Smooth muscle cell (in vitro differentiated cells): ENCODE results near the gene SMIM35. TPM values are rescaled to one million over a fixed set of nuclear protein-coding genes. Genes with fewer than 3 reads are reported as not detected.

Experiments used
- DNase-seq: peaks from one replicate; lab custom pipeline; 2025; ENCODE audit not compliant: unreplicated experiment; lab: John Stamatoyannopoulos, UW
- H2AFZ ChIP-seq: fragments of 200-600 bp; sonication (generic); 2 replicates; pipeline ENCODE4 v1.6.0; 2016; ENCODE audit warnings: antibody characterized with exemption, low read depth, mild to moderate bottlenecking
- H3F3A ChIP-seq: fragments of 200-600 bp; sonication (generic); 2 replicates; pipeline ENCODE4 v1.6.0; 2017; ENCODE audit warnings: antibody characterized with exemption, low read depth
- H3K27ac ChIP-seq: fragments of 200-600 bp; sonication (generic); 2 replicates; pipeline ENCODE4 v1.5.1; 2016; ENCODE audit warnings: low read depth, mild to moderate bottlenecking
- H3K27me3 ChIP-seq: fragments of 200-600 bp; sonication (generic); 2 replicates; pipeline ENCODE4 v1.6.1; 2016; ENCODE audit warnings: low read depth, mild to moderate bottlenecking
- H3K36me3 ChIP-seq: fragments of 200-600 bp; sonication (generic); 2 replicates; pipeline ENCODE4 v1.5.1; 2016; ENCODE audit warnings: low read depth
- H3K4me1 ChIP-seq: fragments of 200-600 bp; sonication (generic); 2 replicates; pipeline ENCODE4 v1.5.1; 2016; ENCODE audit warnings: low read depth
- H3K4me2 ChIP-seq: fragments of 200-600 bp; sonication (generic); 2 replicates; pipeline ENCODE4 v1.6.0; 2016; ENCODE audit warnings: mild to moderate bottlenecking
- H3K4me3 ChIP-seq: fragments of 200-600 bp; sonication (generic); 2 replicates; pipeline ENCODE4 v1.5.1; 2016; ENCODE audit warnings: mild to moderate bottlenecking
- H3K79me2 ChIP-seq: fragments of 200-600 bp; sonication (generic); 2 replicates; pipeline ENCODE4 v1.6.0; 2016; ENCODE audit warnings: low read depth, mild to moderate bottlenecking
- H3K9ac ChIP-seq: fragments of 200-600 bp; sonication (generic); 2 replicates; pipeline ENCODE4 v1.6.0; 2016; ENCODE audit warnings: low read depth
- H3K9me3 ChIP-seq: fragments of 200-600 bp; sonication (generic); replicated peaks from 2 replicates; pipeline ENCODE4 v1.5.1; 2016; ENCODE audit warnings: low read depth
- H4K20me1 ChIP-seq: fragments of 200-600 bp; sonication (generic); 2 replicates; pipeline ENCODE4 v1.6.0; 2016; ENCODE audit warnings: low read depth
- WGBS: methylation state at CpG from one replicate; pipeline ENCODE4 v1.1.7; 2016; ENCODE audit warnings: low lambda C conversion rate; 5-methylcytosine and 5-hydroxymethylcytosine counted together
- polyA plus RNA-seq: library from polyadenylated mRNA; unstranded; fragments of >200 nt; fragmentation: Nextera tagmentation; extraction: Ambion mirVana; gene quantifications from 2 replicates; pipeline ENCODE4 v1.2.1, GENCODE V29; 2016
- total RNA-seq: library from RNA; depleted of rRNA; stranded (reverse); fragments of >200 nt; gene quantifications from 2 replicates; pipeline ENCODE4 v1.2.3, GENCODE V29; 2014
- TF ChIP-seq, protein P1 (sequence below): fragments of 200-600 bp; sonication (generic); IDR thresholded peaks from 2 replicates; pipeline ENCODE4 v1.5.1; 2017; ENCODE audit warnings: borderline replicate concordance, mild to moderate bottlenecking, antibody characterized with exemption; ENCODE audit not compliant: insufficient read depth, poor library complexity, severe bottlenecking

The SMIM35 gene
- total and polyA plus RNA-seq, 2 experiments from 2014 or later = not detected

GRCh38 chr11:118059246-118059940, 27.4 kb downstream of the SMIM35 start:
- Histone ChIP-seq H3K27ac (no peak overlapping the region), H3K27me3 (peaks cover 7% of the 10 kb centered on the region), H3K36me3 (no peaks in the 10 kb centered on the region), H2AFZ (no peak overlapping the region), H4K20me1 (no peaks in the 10 kb centered on the region), H3F3A (no peaks in the 10 kb centered on the region), H3K9ac (no peak overlapping the region), H3K4me3 (no peak overlapping the region), H3K79me2 (no peaks in the 10 kb centered on the region), H3K9me3 (no peaks in the 10 kb centered on the region), H3K4me2 (no peak overlapping the region), H3K4me1 (no peaks in the 10 kb centered on the region)
- 77% methylated on average over 11 of the region's 11 CpGs for WGBS
- TF ChIP-seq, protein P1, sequence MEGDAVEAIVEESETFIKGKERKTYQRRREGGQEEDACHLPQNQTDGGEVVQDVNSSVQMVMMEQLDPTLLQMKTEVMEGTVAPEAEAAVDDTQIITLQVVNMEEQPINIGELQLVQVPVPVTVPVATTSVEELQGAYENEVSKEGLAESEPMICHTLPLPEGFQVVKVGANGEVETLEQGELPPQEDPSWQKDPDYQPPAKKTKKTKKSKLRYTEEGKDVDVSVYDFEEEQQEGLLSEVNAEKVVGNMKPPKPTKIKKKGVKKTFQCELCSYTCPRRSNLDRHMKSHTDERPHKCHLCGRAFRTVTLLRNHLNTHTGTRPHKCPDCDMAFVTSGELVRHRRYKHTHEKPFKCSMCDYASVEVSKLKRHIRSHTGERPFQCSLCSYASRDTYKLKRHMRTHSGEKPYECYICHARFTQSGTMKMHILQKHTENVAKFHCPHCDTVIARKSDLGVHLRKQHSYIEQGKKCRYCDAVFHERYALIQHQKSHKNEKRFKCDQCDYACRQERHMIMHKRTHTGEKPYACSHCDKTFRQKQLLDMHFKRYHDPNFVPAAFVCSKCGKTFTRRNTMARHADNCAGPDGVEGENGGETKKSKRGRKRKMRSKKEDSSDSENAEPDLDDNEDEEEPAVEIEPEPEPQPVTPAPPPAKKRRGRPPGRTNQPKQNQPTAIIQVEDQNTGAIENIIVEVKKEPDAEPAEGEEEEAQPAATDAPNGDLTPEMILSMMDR = no peak
- DNase-seq = no peak

DNA sequence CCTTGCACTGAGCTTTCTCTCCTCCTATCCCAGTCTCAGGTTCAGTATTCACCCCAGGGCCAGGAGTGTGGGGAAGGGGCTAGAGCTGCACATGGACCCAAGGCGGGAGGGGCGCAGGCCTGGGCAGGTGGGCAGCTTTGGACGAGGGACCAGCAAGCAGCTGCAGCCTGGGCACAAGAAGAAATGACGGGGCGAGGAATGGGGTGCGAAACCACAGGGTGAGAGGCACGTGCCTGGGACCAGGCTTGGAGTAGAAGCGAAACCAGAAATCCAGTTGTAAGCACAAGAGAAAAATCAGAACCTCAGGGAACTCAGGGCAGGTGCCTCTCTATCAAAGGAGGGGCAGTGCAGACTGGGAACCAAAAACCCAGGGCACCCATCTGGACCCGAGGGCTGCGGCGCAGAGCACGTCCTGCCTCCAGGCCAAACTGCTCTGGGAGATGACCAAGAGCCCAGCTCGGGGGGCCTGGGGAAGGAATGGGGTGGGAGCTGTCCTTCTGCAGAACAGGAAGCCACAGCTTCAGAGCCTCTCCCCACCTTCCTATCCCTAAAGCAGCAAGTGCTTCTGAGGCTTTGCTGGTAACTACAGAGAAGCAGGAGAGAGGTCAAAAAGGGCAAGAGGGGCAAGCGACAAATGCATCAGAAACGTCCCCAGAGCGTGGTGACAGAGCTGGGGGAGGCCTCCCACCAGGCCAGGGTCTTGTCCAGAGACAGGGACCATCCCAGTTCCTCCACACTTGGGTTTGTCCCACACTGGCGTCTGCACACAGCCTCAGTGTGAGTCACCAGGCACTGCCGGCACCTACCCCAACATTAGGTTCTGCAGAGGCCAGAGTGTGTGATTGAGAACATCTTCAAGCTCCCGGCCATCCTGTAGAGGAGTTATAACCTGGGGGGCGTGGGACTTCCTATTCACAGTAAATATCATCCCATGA, 28.2 kb downstream of the SMIM35 start:
- H3K4me2 ChIP-seq = no peak overlapping the region
- H4K20me1 ChIP-seq = no peaks in the 10 kb centered on the region
- no peaks in the 10 kb centered on the region for H3K36me3 ChIP-seq
- no peaks in the 10 kb centered on the region for H3K79me2 ChIP-seq
- no peaks in the 10 kb centered on the region for H3F3A ChIP-seq
- no peak overlapping the region for H3K27ac ChIP-seq
- H3K4me1 ChIP-seq = no peaks in the 10 kb centered on the region
- no peak overlapping the region for H2AFZ ChIP-seq
- DNase-seq = no peak
- H3K9me3 ChIP-seq = no peaks in the 10 kb centered on the region
- TF ChIP-seq, protein P1 = no peak
- 74% methylated on average over 20 of the region's 20 CpGs for WGBS
- H3K4me3 ChIP-seq = no peak overlapping the region
- peaks cover 7% of the 10 kb centered on the region for H3K27me3 ChIP-seq
- no peak overlapping the region for H3K9ac ChIP-seq

DNA sequence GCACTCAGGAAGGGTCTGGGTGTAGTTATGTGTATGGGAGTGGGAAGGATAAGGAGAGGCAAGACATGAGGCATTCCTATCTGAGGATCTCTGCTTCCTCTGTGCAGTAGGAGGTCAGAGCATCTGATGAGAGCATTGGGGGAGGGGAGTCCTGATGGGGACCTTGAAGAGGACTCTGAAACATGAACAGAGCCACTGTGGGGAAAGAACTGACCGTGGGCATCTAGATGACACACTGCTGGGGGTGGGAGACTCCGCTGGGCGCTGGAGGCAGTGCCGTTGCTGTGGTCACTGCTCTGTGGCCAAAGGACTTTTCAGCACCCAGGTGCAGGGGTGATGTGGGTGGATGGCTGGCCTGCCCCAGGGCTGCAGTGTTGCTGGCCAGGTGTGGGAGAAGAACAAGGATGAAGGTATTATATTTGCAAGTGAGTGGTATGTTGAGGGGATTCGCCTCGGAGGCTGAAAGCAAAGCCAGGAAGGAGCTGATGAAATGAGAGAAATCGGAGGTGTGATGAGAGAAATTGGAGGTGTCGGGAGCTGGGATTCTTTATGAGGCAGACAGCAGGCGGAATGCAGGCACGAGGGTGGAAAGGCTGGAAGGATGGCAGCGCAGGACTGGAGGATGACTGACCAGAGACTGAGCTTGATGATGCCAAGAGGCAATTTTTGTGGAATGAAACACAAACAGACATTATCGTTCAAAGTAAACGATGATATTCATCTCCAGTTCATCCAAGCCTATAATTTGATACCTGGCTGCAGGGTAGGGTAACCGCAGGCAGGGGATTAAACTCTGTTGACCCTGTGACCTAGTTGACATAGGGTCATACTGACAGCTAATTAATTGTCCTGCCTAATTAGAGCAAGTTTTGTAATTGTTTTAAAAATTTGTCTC, 29.3 kb downstream of the SMIM35 start:
- no peaks in the 10 kb centered on the region for H3K79me2 ChIP-seq
- DNase-seq = no peak
- H3K4me3 ChIP-seq = no peak overlapping the region
- no peaks in the 10 kb centered on the region for H3K4me1 ChIP-seq
- H3F3A ChIP-seq = no peaks in the 10 kb centered on the region
- H3K4me2 ChIP-seq = no peak overlapping the region
- H4K20me1 ChIP-seq = no peaks in the 10 kb centered on the region
- no peak overlapping the region for H3K9ac ChIP-seq
- H2AFZ ChIP-seq = no peak overlapping the region
- no peaks in the 10 kb centered on the region for H3K9me3 ChIP-seq
- H3K27me3 ChIP-seq = peaks cover 7% of the 10 kb centered on the region
- no peak overlapping the region for H3K27ac ChIP-seq
- TF ChIP-seq, protein P1 = no peak
- WGBS = 82% methylated on average over 14 of the region's 14 CpGs
- H3K36me3 ChIP-seq = no peaks in the 10 kb centered on the region
